GM18502 (cell line): ENCODE measurements around the gene MBLAC1.

Experiments
- ATAC-seq: cut with Tn5 transposase; IDR thresholded peaks from one replicate; pipeline ENCODE4 v1.9.1; 2021; ENCODE audit warnings: mild to moderate bottlenecking; ENCODE audit not compliant: unreplicated experiment, poor library complexity

Gene MBLAC1

DNA sequence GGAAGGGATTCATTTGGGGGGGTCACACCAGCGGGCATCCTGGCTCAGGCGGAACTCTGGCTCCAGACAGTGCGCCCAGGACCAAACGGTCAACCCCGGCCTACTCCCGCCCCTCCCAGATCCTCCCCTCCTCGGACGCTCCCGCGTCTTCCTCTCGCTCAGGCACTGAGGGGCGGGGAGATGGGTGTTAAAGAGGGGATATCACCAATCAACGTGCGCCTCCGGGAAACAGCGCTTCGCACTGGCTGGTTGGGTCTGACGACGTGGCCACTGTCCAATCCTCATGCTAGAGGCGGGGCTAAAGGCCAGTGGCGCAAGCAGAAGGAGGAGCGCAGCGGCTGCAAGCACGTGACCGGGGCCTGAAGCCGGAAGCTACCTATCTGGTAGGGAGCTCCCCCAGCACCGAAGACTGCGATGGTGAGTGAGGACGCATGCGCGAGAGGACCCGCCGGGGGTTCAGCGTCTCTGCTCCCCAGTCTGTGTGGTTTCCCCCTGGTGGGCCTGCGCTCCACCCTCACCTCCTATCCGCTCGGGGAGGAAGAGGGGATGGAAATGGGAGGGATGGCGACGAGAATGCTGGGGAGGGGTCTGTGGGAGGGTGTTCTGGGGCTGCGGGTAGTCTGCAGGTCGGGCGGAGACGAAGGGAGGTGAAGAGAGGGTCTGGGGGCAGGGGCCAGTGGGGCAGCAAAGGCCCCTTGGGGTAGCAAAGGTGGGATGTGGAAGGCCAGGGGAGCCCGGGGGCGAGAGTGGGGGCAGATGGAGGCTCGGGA lies 22.0 kb downstream of the MBLAC1 start, which contains the start of gene LAMTOR4:
Gene LAMTOR4 (plus strand): TSS at position 360 of the 770 bp plus-strand sequence. CDS start 55 bp downstream, at position 415.
- peak; percentile 94 for ATAC-seq

DNA sequence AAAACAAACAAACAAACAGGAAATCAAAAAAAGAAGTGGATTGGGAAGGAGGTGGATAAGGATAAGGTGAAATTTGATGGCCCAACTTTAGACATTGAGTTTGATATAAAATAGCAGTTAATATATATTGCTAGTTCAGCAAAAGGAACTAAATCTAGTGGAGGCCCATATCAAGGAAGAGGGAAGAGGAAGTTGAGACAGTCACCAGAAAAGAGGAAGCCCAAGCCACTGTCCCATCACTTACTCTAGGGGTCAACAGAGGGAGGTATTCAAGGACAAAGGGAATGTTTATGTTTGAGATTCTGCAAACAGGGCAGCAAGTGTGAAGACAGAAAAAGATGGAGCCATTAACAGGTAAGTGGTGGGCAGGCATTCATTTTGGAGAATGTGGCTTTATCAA lies 25.6 kb downstream of the MBLAC1 start:
- ATAC-seq = no peak

DNA sequence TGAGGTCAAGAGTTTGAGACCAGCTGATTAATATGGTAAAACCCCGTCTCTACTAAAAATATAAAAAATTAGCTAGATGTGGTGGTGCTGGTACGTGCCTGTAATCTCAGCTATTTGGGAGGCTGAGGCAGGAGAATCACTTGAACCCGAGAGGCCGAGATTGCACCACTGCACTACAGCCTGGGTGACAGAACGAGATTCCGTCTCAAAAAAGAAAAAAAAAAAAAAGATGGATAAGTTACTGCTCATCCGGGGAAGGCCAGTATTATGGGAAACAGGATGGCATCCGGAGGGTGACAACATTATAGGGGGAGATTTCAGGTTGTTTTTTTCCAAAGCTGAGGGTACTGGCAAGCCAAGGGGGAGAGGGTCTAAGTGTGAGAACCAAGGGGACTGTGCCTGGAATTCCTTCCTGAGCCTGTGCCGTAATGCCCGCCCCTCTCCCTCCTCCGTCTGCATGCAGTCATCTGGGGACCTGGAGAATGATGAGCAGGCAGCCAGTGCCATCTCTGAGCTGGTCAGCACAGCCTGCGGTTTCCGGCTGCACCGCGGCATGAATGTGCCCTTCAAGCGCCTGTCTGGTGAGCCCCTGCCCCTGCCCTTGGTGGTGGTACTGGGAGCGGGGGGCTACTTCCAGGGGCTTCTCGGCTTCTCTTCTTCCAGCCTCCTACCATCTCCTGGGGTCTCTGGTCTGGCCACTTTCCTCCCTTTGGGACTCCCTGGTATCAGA lies 26.3 kb downstream of the MBLAC1 start:
- no peak for ATAC-seq

DNA sequence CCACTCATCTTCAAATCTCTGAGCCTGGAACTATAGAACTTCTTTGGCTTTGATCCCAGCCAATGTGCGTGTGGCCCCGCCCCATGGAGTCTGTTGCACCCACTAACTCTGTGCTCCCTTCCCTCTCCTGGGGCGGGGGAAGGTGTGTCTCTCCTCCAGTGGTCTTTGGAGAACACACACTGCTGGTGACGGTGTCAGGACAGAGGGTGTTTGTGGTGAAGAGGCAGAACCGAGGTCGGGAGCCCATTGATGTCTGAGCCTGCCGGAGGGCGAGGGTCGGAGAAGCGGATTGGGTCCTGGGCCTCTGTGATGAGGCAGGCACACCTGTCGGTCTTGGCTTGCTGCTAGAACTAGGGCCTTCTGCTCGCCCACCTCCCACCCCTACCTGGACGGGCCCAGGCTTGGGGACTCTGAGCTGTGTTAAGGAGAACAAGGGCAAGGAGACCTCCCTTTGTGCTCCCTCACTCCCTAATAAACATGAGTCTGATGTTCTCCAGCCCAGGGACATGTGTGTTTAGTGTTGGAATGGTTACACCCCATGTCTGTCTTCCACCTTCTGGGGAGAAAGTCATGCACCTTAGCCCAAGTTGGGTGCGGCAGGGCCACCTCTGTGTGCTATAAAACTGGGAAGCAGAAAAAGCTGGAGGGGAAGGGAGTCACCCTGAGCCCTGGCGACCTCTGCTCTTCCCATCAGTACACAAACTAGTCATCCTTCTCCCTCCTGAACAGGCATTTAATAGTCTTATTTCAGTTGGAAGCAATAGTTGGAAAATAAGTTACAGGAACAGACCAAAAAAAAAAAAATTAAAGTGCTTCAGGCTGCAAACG lies 27.2 kb downstream of the MBLAC1 start:
- ATAC-seq = no peak

DNA sequence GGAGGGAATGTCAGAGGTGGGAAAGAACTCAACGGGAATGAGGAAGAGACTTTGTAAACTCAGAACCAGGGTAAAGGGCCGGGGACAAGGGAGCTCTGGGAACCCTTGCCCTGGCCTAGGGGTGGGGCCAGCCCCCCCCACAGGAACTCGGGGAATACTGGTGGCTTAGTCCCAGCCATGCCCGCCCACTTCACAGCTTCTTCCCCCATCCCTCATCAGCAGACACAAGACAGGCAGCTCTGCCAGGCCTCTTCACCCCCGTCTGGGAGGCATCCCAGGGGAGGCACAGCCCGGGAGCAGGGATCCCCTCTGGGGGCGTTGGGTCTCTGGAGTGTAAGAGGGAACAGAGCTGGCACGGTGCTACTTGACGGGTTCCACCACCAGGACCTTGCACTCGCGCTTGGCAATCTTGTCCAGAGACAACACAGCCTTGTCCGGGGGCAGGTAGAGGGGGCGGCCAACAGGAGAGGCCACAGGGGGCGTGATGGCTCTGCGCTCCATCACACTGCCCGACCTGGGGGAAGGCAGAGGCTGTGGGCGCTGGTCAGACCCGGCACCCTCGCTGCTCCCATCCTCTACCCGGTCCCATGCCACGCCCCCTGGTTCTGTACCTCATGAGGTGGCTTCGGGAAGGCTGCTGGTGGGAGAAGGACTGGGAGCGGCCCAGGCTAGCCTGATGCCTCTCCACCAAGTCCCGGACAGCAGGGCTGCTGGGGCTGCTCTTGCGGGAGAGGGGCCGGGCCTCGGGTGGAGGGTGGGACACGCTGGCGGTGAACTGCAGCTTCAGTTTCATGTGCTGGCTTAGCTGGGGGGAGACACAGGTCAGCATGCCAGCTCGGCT lies 28.1 kb downstream of the MBLAC1 start:
- ATAC-seq = no peak

DNA sequence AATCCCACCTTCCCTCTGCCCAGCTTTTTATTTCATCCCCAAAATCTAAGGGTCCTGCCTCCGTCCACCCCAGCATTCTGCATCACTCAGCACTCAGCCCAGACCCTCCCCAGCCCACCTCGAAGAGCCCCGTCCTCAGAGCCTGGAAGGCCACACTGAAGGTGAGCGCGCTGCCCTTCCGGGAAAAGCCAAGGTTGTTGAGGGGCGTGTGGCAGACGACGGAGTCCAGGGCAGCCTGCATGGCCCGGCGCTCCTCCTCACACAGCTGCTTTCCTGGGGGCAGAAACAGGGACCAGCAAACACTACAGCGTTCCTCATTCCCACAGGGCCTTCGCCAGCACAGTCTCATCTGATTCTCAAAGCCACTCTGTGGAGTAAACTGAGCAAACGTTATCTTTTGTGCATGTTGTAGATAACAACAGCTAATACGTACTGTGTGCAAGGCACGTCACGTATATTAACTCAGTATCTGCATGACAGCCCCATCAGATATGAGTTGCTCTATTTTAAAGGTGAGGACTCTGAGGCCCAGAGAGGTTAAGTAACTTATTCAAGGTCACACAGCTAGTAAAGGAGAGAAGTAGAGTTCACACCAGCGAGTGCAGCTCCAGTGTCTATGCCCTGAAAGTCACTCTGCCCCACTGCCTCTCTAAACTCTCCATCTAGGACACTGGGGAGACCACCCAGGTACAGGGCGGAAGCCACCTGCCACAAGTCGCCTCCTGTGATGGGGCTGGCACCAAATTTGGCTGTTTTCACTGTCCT lies 29.0 kb downstream of the MBLAC1 start:
- ATAC-seq = no peak

- no peak for ATAC-seq
Measured at GRCh38 chr7:100156331-100157068, 29.7 kb downstream of the MBLAC1 start.

DNA sequence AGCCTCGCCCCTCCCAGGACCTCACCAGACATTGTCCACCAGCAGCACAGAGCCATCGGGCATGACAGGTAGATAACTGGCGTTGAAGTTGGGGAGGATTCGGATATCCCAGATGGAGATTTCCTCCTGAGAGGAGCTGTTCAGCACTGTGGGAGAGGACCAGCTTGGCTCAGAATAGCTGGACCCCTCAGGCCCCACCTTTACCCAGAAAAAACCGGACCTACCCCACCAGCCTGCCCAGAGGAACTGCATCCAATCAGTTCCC lies 30.2 kb downstream of the MBLAC1 start:
- no peak for ATAC-seq

DNA sequence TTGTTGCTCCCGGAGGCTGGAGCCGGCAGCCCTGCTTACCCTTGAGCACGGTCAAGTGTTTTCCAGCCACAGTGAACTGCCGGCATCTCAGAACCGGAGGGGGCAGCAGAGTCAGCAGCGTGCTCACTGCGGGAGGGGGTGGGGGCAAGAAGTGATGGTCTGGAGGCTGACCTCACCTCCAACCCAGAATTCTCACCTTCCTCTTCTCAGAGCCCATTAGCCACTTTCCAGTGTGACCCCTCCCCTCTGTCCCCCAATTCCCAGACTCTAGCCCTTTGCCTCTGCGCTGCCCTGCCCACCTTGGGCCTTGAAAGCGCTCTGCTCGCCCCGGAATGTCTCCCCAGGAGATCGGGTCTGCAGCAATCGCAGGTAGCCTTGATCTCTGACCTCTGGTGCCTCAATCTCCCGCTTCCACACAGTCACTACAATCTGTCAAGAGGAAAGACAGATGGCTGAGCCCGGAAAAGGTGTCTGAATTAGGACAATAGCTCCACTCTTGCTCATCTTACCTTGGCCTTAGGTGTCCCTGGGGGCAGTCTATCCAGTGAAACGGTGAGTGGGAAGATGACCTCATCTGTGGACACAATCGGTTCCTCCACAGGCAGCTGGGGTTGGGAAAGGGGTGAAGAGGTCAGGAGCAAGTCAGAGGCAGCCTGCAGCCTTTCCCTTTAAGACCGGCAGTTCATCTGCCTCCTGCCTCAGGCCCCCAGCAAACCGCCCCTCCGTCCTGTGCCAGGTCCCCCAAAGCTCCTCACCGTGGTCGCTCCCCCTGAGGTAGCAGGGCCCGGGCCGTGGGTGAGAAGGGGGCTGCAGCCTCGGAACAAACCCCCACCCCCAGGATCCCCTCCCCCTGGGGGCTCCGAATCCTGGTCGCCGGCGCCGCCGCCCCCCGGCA lies 30.8 kb downstream of the MBLAC1 start:
- ATAC-seq = no peak

DNA sequence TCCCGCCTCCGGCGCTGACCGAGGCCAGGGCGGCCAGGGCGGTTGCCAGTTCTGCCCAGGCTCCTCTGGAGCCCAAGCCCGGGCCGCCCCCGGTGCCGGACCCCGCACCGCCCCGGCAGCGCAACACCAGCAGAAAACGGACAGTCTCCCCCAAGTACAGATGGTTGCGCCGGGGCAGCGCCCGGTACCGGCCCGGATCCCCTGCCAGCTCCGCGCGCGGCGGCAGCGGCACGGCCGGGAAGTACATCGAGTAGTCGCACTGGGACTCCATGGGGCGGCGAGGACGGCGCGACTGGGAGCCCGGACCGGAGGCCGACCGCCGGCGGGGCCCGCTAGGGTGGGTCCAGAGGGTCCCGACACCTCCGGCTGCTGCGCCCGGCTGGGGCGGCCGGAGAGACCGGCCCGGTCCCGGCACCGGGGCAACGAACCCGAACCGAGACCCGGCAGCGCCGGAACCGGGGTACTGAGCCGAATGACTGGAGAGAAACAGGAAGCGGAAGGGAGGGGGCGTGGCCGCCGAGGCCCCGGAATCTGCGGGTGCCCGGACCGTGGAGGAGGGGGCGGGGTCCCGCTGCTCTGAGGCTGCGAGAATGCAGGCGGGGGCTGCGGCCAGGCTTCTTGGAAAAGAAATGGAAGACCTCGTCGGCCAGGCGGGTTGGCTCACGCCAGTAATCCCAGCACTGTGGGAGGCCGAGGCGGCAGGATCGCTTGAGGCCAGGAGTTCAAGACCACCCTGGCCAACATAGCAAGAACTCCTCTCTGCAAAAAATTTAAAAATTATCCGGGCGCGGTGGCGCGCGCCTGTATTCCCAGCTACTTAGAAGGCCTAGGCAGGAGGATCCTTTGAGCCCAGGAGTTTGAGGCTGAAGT lies 31.7 kb downstream of the MBLAC1 start, which contains the start of gene TRAPPC14:
Gene TRAPPC14 (minus strand): TSS at position 495 of the 870 bp plus-strand sequence. CDS start 224 bp downstream, at position 271.
- peak; percentile 76 for ATAC-seq

DNA sequence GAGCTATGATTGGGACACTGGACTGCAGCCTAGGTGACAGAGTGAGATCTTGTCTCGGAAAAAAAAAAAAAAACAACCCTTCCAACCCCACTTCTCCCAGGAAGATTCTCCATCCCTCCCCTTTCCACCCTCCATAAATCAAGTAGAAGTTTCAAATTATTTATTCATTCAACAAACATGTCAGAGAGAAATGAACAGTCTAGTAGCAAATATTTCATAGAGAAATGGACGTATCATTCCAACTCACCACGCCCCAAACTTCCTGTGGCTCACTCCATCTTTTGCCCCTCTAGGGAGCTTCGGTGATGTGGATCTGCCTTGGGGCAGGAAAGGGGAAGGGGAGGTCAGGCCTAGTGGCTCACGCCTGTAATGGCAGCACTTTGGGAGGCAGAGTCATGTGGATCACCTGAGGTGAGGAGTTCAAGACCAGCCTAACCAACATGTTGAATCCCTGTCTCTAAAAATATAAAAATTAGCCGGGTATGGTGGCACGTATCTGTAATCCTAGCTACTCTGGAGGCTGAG lies 32.4 kb downstream of the MBLAC1 start:
- ATAC-seq = no peak

GRCh38 chr7:100160067-100160466 lies 33.3 kb downstream of the MBLAC1 start:
- ATAC-seq = no peak

GRCh38 chr7:100163006-100163531 lies 36.3 kb downstream of the MBLAC1 start:
- ATAC-seq = no peak

GRCh38 chr7:100163871-100164270 lies 37.1 kb downstream of the MBLAC1 start:
- no peak for ATAC-seq

DNA sequence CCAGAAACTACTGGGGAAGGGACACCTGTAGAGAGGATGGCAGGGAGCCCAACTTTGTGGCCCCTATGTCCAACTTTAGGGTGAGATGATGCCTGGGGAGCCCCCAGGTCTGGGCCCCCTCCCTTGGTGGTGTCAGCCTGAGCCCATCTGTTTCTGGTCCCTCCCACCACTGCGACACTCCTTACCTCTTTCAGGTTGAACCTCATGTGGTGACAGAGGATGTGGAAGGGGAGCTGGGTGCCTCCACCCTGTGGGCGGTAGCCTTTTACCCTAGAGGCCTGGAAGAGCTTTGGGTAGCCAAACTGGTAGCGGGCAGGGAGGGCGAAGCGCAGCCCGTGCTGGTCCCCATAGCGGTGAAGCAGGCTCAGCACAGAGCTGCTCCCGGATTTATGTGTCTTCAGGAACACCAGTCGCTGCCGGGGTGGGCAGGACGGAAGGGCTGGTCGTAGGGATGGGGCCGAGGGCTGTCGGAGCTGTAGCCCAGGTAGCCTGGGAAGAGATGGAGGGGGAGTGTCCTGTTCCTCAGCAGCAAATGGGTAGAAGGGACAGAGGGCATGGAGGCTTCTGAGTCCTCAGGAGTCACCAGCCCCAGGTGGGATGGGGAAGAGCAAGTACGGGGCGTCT lies 39.7 kb downstream of the MBLAC1 start:
- ATAC-seq = no peak
